ENCODE results near the gene TBCCD1.

GRCh38 chr3:186605561-186606545, 38.7 kb upstream of the TBCCD1 start:
- TF ChIP-seq CTCF (IDR thresholded peaks at IDR 0.05) (no peak), POLR2A (IDR thresholded peaks at IDR 0.05) (no peak)
